Measurements from ENCODE around the gene SSU72.

Gene SSU72

GRCh38 chr1:1552263-1552639 lies 22.4 kb downstream of the SSU72 start:
- TF ChIP-seq GATA3 (IDR thresholded peaks at IDR 0.05; ENCODE audit: low read depth, low read length), result no peak
- no peak for TF ChIP-seq GATA2 (IDR thresholded peaks at IDR 0.05; ENCODE audit: low read depth, low read length)

- TF ChIP-seq GATA3 (IDR thresholded peaks at IDR 0.05; ENCODE audit: low read depth, low read length) (no peak), GATA2 (IDR thresholded peaks at IDR 0.05; ENCODE audit: low read depth, low read length) (no peak)
These were observed 23.0 kb downstream of the SSU72 start for GRCh38 chr1:1551524-1552262.

- TF ChIP-seq GATA2 (IDR thresholded peaks at IDR 0.05; ENCODE audit: low read depth, low read length) (no peak), GATA3 (IDR thresholded peaks at IDR 0.05; ENCODE audit: low read depth, low read length) (no peak)
These were observed 23.9 kb downstream of the SSU72 start for GRCh38 chr1:1550591-1551432.

- no peak for TF ChIP-seq GATA3 (IDR thresholded peaks at IDR 0.05; ENCODE audit: low read depth, low read length)
- no peak for TF ChIP-seq GATA2 (IDR thresholded peaks at IDR 0.05; ENCODE audit: low read depth, low read length)
These were observed 24.6 kb downstream of the SSU72 start for GRCh38 chr1:1550087-1550486.

- no peak for TF ChIP-seq GATA2 (IDR thresholded peaks at IDR 0.05; ENCODE audit: low read depth, low read length)
- TF ChIP-seq GATA3 (IDR thresholded peaks at IDR 0.05; ENCODE audit: low read depth, low read length), result no peak
These were observed 26.1 kb downstream of the SSU72 start for GRCh38 chr1:1548591-1548990.

- no peak for TF ChIP-seq GATA2 (IDR thresholded peaks at IDR 0.05; ENCODE audit: low read depth, low read length)
These were observed 27.2 kb downstream of the SSU72 start for GRCh38 chr1:1547476-1547875.

GRCh38 chr1:1547011-1547410 lies 27.7 kb downstream of the SSU72 start:
- no peak for TF ChIP-seq GATA2 (IDR thresholded peaks at IDR 0.05; ENCODE audit: low read depth, low read length)
- TF ChIP-seq GATA3 (IDR thresholded peaks at IDR 0.05; ENCODE audit: low read depth, low read length), result no peak

GRCh38 chr1:1545946-1546737 lies 28.5 kb downstream of the SSU72 start:
- TF ChIP-seq GATA2 (IDR thresholded peaks at IDR 0.05; ENCODE audit: low read depth, low read length) (no peak), GATA3 (IDR thresholded peaks at IDR 0.05; ENCODE audit: low read depth, low read length) (no peak)

GRCh38 chr1:1544544-1544943 lies 30.1 kb downstream of the SSU72 start:
- no peak for TF ChIP-seq GATA3 (IDR thresholded peaks at IDR 0.05; ENCODE audit: low read depth, low read length)
- TF ChIP-seq GATA2 (IDR thresholded peaks at IDR 0.05; ENCODE audit: low read depth, low read length), result no peak

- TF ChIP-seq GATA3 (IDR thresholded peaks at IDR 0.05; ENCODE audit: low read depth, low read length) (no peak), GATA2 (IDR thresholded peaks at IDR 0.05; ENCODE audit: low read depth, low read length) (no peak)
These were observed 31.0 kb downstream of the SSU72 start for GRCh38 chr1:1543706-1544099.

- TF ChIP-seq GATA3 (IDR thresholded peaks at IDR 0.05; ENCODE audit: low read depth, low read length), result no peak
- no peak for TF ChIP-seq GATA2 (IDR thresholded peaks at IDR 0.05; ENCODE audit: low read depth, low read length)
These were observed 31.6 kb downstream of the SSU72 start for GRCh38 chr1:1542766-1543705.

GRCh38 chr1:1541956-1542765 lies 32.5 kb downstream of the SSU72 start:
- TF ChIP-seq GATA3 (IDR thresholded peaks at IDR 0.05; ENCODE audit: low read depth, low read length) (no peak), GATA2 (IDR thresholded peaks at IDR 0.05; ENCODE audit: low read depth, low read length) (no peak)

Data from SH-SY5Y (cell line).